ENCODE results near the gene PARD3B.

The PARD3B gene

DNA sequence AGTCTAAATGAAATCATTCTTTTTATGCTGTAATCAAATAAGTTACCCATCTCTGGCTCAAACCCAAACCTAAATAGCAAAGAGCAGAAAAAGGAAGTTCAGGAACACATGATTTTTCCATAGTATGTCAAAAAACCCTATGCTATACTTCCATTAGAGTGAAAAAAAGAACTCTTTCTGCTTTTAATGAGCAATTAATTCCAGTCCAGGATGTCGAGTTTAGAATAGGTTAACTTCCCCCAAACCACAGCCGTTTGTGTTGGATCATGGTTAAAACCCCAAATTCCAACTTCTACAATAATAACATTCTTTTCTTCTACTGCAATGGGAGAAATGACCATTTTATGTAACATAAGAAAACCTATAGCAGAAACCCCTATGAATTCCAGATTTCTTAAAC, 965.9 kb downstream of the PARD3B start:
- TF ChIP-seq, protein P1, sequence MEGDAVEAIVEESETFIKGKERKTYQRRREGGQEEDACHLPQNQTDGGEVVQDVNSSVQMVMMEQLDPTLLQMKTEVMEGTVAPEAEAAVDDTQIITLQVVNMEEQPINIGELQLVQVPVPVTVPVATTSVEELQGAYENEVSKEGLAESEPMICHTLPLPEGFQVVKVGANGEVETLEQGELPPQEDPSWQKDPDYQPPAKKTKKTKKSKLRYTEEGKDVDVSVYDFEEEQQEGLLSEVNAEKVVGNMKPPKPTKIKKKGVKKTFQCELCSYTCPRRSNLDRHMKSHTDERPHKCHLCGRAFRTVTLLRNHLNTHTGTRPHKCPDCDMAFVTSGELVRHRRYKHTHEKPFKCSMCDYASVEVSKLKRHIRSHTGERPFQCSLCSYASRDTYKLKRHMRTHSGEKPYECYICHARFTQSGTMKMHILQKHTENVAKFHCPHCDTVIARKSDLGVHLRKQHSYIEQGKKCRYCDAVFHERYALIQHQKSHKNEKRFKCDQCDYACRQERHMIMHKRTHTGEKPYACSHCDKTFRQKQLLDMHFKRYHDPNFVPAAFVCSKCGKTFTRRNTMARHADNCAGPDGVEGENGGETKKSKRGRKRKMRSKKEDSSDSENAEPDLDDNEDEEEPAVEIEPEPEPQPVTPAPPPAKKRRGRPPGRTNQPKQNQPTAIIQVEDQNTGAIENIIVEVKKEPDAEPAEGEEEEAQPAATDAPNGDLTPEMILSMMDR (IDR thresholded peaks at IDR 0.05; ENCODE audit: low read length, missing control alignments): no peak
- no peak overlapping the region for H3K4me3 ChIP-seq (replicated peaks; ENCODE audit: low read depth, low read length)
- DNase-seq (ENCODE audit: low read depth): no peak

DNA sequence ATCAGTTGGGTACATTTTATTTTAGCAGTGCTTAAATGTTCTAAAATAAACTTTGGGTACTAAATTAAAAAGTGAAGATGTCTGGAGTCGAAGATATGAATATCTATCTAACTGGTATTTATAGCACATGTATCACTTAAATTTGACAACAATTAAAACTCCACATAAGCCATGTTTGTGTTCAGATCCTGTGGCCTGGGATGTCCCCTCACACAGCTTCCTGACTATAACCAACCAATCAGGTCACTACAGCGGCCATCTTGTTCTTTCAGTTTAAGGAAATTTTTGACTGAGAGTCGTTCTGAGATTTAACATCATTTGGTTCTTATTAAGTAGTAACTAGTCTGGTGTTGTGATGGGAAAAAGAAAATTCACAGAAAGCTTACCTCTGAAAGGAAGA, 966.4 kb downstream of the PARD3B start:
- DNase-seq (ENCODE audit: low read depth): no peak
- TF ChIP-seq, protein P1 (IDR thresholded peaks at IDR 0.05; ENCODE audit: low read length, missing control alignments): no peak
- no peak overlapping the region for H3K4me3 ChIP-seq (replicated peaks; ENCODE audit: low read depth, low read length)

DNA sequence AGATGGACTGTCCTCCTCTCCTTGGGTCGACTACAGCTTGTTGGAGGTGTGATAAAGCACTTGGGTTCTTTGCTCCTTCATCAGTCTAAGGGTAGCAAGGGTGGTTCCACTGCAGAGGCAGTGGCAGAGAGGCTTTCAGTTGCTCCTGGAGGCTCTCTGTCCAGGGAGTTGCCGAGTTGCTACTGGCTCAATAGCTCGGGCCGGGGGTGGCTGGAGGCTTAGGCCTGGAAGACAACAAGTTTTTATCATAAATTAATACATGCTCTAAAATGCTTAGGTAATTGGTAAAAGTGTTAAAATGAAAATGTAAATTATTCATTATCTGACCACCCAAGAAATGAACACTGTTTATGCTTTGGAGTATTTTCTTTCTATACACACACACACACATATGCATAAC, 975.0 kb downstream of the PARD3B start:
- DNase-seq (ENCODE audit: low read depth): no peak

DNA sequence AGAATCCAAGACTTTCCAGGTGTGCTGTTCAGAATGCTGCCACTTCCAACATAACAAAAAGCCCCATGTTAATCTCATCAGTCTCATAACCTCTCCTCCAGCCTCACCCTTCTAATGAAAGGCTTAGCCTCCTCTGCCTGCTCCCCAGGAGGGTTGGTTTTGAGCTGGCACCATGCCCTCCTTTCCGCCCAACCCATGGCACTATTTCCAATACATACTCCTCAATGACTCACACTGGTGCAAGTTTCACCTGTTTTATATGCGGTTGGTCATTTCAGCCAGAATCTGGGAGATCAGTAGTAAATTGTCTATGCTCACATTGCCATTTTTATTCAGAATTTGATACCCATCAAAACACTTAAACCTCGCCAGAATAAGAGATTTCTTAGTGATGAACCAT, 979.4 kb downstream of the PARD3B start:
- DNase-seq (ENCODE audit: low read depth): no peak
- TF ChIP-seq, protein P1 (IDR thresholded peaks at IDR 0.05; ENCODE audit: low read length, missing control alignments): no peak

More for the DNA sequence above, 975.0 kb downstream of the PARD3B start:
- TF ChIP-seq, protein P1 (IDR thresholded peaks at IDR 0.05; ENCODE audit: low read length, missing control alignments): no peak
- no peak overlapping the region for H3K4me3 ChIP-seq (replicated peaks; ENCODE audit: low read depth, low read length)

DNA sequence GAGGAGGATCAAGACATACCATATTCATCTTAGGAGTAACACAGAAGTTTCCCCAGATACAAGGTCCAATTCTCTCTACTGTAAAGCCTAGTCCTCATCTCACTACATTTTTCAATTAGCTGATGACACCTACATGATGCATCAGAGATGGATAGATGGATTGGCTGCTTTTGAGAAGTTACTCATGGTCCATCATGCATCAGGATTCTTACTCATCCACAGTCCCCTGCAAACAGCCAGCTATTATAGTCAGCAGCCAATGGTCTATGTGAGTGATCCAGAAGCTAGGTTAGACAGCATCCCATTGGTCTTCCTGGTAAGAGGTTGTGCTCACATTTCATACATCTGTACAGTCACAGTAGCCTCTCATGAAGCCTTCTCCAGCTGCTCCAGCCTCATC, 982.5 kb downstream of the PARD3B start:
- no peak overlapping the region for H3K4me3 ChIP-seq (replicated peaks; ENCODE audit: low read depth, low read length)
- TF ChIP-seq, protein P1 (IDR thresholded peaks at IDR 0.05; ENCODE audit: low read length, missing control alignments): no peak
- no peak for DNase-seq (ENCODE audit: low read depth)

More for the DNA sequence above, 979.4 kb downstream of the PARD3B start:
- H3K4me3 ChIP-seq (replicated peaks; ENCODE audit: low read depth, low read length): no peak overlapping the region

DNA sequence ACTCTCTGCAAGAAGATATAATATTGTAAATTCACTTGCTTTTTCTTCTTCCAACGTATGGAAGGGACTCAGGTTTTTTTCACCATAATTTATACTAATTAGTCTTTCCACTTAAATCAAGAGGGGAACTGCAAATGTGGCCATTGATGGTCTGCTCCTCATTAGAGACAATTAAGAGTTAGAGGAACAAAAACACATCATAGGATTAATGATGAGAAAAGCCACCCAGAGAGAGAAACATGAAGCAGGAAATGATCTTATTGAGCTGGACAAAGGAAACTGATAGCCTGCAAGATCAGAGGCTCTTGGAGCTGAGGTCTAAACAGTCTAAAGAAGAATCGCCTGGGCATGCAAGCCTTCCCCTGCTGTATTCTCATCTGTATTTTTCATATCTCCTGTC, 985.8 kb downstream of the PARD3B start:
- no peak overlapping the region for H3K4me3 ChIP-seq (replicated peaks; ENCODE audit: low read depth, low read length)
- DNase-seq (ENCODE audit: low read depth): no peak
- TF ChIP-seq, protein P1 (IDR thresholded peaks at IDR 0.05; ENCODE audit: low read length, missing control alignments): no peak

DNA sequence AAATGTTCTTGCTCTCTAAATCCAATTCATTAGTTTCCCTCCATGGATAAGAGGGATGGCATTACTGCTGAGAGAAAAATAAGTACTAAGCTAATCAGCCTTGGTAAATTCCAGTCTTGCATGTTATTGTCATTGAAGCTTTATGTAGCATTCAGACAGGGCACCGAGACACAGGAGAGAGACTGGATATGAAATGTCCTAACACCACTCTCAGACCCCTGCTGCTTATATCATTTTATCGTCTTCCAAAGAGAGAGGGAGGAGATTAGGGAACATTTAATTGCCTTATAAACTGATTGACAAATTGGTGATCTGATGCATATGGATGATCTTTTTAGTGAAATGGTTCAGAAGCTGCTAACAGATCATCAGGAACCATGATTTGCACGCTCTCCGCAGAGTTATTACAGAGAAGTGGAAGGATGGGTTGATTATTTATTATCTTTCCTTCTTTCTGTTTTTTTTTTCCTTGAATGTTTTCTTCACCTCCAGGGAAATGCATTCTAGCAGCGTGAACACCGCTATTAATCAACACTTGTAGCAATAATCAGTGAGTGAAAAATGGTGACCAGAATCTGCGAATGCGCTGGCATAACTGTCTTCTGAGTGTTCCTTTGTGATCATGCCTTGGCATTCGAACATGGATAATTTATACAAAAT, 986.3 kb downstream of the PARD3B start:
- DNase-seq (ENCODE audit: low read depth): no peak
- TF ChIP-seq, protein P1 (IDR thresholded peaks at IDR 0.05; ENCODE audit: low read length, missing control alignments): no peak
- no peak overlapping the region for H3K4me3 ChIP-seq (replicated peaks; ENCODE audit: low read depth, low read length)

Data from fibroblast of pulmonary artery (primary cell).